A549 (cell line): Measurements from ENCODE around the gene AADACL3. TPM values are rescaled to one million over a fixed set of nuclear protein-coding genes. Genes with fewer than 3 reads are reported as not detected.

Experiments used
- ATAC-seq, 2 experiments: fragments of 200-7000 bp in 1 of 2; fragments of >200 bp in 1 of 2; cut with Nextera tagmentation in 1 of 2; cut with Tn5 transposase in 1 of 2; 3 replicates each; pipeline versions ENCODE4 v1.8.0 to v1.9.1; 2018 to 2020; ENCODE audit warnings: mild to moderate bottlenecking in 1 of 2, moderate library complexity in 1 of 2
- CTCF ChIA-PET: fragments of 300-600 bp; sonication (Branson Sonifier 250); formaldehyde crosslinking; extraction: SDS; loops from one replicate; lab custom pipeline; 2021; ENCODE audit warnings: antibody characterized with exemption, inconsistent platforms; lab: Yijun Ruan, JAX
- POLR2A ChIA-PET: fragments of 350-600 bp; formaldehyde crosslinking; extraction: SDS; loops from one replicate; lab custom pipeline; 2021; ENCODE audit warnings: antibody characterized with exemption, inconsistent platforms; lab: Yijun Ruan, JAX
- DNase-seq, 2 experiments: peaks; one replicate each; pipeline versions ENCODE4 v3.0.0 to v3.0.0-alpha.2; 2011 to 2016; ENCODE audit warnings: low read depth in 1 of 2, low spot score in 1 of 2
- FAIRE-seq: peaks from 2 replicates; lab custom pipeline; 2011; peaks lifted over from hg19 to GRCh38; lab: Jason Lieb, UNC
- H3K27ac ChIP-seq, 2 experiments: fragments of >200 bp; sonication (Bioruptor Twin); formaldehyde crosslinking; 3 replicates each; pipeline ENCODE4 v1.5.1; 2016 to 2017
- H3K4me1 ChIP-seq: fragments of >200 bp; sonication (Bioruptor Twin); formaldehyde crosslinking; 3 replicates; pipeline ENCODE4 v1.6.1; 2016
- H3K4me2 ChIP-seq: fragments of >200 bp; sonication (Bioruptor Twin); formaldehyde crosslinking; 3 replicates; pipeline ENCODE4 v1.6.1; 2016
- H3K4me3 ChIP-seq: fragments of >200 bp; sonication (Bioruptor Twin); formaldehyde crosslinking; 3 replicates; pipeline ENCODE4 v1.5.1; 2016
- H3K9me3 ChIP-seq: fragments of >200 bp; sonication (Bioruptor Twin); formaldehyde crosslinking; 3 replicates; pipeline ENCODE4 v1.6.1; 2016
- CBX2 ChIP-seq: fragments of 200-600 bp; sonication (generic); IDR thresholded peaks from 2 replicates; pipeline ENCODE4 v1.6.1; 2016; ENCODE audit warnings: low read depth, mild to moderate bottlenecking, borderline replicate concordance
- ESRRA ChIP-seq: fragments of 150-350 bp; IDR thresholded peaks from 2 replicates; pipeline ENCODE4 v1.6.1; 2014; ENCODE audit warnings: mild to moderate bottlenecking, low read length, borderline replicate concordance
- FOSL2 ChIP-seq, 2 experiments: fragments of 450-650 bp in 1 of 2; fragments of >200 bp in 1 of 2; sonication (Bioruptor Twin) in 1 of 2; formaldehyde crosslinking; IDR thresholded peaks; 2 replicates each; pipeline versions ENCODE4 v1.5.0 to v1.6.1; 2016 to 2020; ENCODE audit warnings: mild to moderate bottlenecking in 1 of 2, moderate library complexity in 1 of 2
- HDAC2 ChIP-seq: fragments of 200-600 bp; sonication (generic); IDR thresholded peaks from 2 replicates; pipeline ENCODE4 v1.6.1; 2016
- JUNB ChIP-seq: fragments of >200 bp; sonication (Bioruptor Twin); formaldehyde crosslinking; IDR thresholded peaks from 2 replicates; pipeline ENCODE4 v1.6.1; 2016
- KDM5A ChIP-seq: fragments of 200-600 bp; sonication (generic); IDR thresholded peaks from 2 replicates; pipeline ENCODE4 v1.6.1; 2016; ENCODE audit warnings: antibody characterized with exemption, mild to moderate bottlenecking
- NPAS2 ChIP-seq: fragments of 250-450 bp; sonication (Bioruptor Pico); IDR thresholded peaks from 2 replicates; pipeline ENCODE4 v1.8.0; 2022; ENCODE audit warnings: mild to moderate bottlenecking, moderate library complexity, borderline replicate concordance
- POLR2A ChIP-seq: IDR thresholded peaks from 2 replicates; pipeline ENCODE4 v1.6.1; 2012; ENCODE audit warnings: mild to moderate bottlenecking, low read length
- RARB ChIP-seq: fragments of 250-450 bp; sonication (Bioruptor Pico); IDR thresholded peaks from 2 replicates; pipeline ENCODE4 v1.8.0; 2021; ENCODE audit warnings: mild to moderate bottlenecking, moderate library complexity
- RFX5 ChIP-seq: fragments of 450-650 bp; IDR thresholded peaks from 2 replicates; pipeline ENCODE4 v1.7.1; 2014; ENCODE audit warnings: antibody characterized with exemption, mild to moderate bottlenecking, moderate library complexity
- RNF2 ChIP-seq: fragments of 200-600 bp; sonication (generic); IDR thresholded peaks from 2 replicates; pipeline ENCODE4 v1.6.1; 2016; ENCODE audit warnings: low read depth, mild to moderate bottlenecking, antibody characterized with exemption, moderate library complexity, borderline replicate concordance
- TP53 ChIP-seq: fragments of 250-450 bp; sonication (Bioruptor Pico); IDR thresholded peaks from 2 replicates; pipeline ENCODE4 v1.5.0; 2021; ENCODE audit warnings: mild to moderate bottlenecking, moderate library complexity
- ZSCAN20 ChIP-seq: fragments of 250-450 bp; sonication (Bioruptor Pico); IDR thresholded peaks from 2 replicates; pipeline ENCODE4 v1.8.0; 2022; ENCODE audit warnings: mild to moderate bottlenecking, moderate library complexity
- WGBS: methylation state at CpG from one replicate; pipeline ENCODE4 v1.1.6; 2017; ENCODE audit errors: missing lambda C conversion rate; 5-methylcytosine and 5-hydroxymethylcytosine counted together
- polyA plus RNA-seq, 4 experiments: library from polyadenylated mRNA; depleted of rRNA in 3 of 4; stranded (reverse); fragments of >200 nt; fragmentation: RNase III in 1 of 4; extraction: RNeasy Plus Mini Kit Qiagen cat#74134 plus additional on column Dnase treatment in 1 of 4; gene quantifications; 2 replicates in 3 of 4; 3 replicates in 1 of 4; pipeline ENCODE4 v1.2.3, GENCODE V29; 2011 to 2017
- TF ChIP-seq, protein P1 (sequence below): fragments of 250-450 bp; sonication (Bioruptor Pico); IDR thresholded peaks from 2 replicates; pipeline ENCODE4 v1.5.0; 2020; ENCODE audit warnings: low read depth, mild to moderate bottlenecking, moderate library complexity
- TF ChIP-seq, protein P2 (sequence below): fragments of >200 bp; sonication (Bioruptor Twin); formaldehyde crosslinking; IDR thresholded peaks from 2 replicates; pipeline ENCODE4 v1.6.1; 2016
- TF ChIP-seq, protein P3 (sequence below): IDR thresholded peaks from 2 replicates; pipeline ENCODE4 v1.6.1; 2012
- TF ChIP-seq, protein P4 (sequence below): IDR thresholded peaks from 2 replicates; pipeline ENCODE4 v1.6.1; 2012; ENCODE audit warnings: low read depth, borderline replicate concordance
- TF ChIP-seq, protein P5 (sequence below): fragments of 200-600 bp; sonication (generic); IDR thresholded peaks from 2 replicates; pipeline ENCODE4 v1.6.1; 2016; ENCODE audit warnings: antibody characterized with exemption, mild to moderate bottlenecking, moderate library complexity

AADACL3 gene
- polyA plus RNA-seq, 2 of the 4 experiments (the other 2 are of a cell fraction), result not detected

DNA sequence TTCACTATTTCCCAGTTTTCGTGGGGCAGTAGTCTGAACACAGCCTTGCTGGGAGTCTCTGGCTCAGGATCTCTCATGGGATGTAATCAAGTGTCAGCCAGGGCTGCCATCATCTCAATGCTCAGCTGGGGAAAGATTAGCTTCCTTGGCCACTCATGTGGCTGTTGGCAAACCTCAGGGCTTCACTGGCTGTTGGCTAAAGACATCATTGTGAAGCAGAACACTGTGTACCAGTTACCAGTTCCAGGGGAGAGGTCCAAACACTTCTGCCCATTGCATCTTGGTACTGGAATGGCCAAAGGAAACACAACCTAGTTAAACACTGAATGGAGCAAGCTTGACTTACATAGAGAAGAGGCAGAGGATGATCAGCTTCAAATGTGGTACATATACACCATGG, 38.3 kb upstream of the AADACL3 start:
- Histone ChIP-seq H3K4me3 (no peak overlapping the region), H3K4me1 (no peaks in the 10 kb centered on the region), H3K4me2 (no peak overlapping the region), H3K9me3 (peaks cover 2% of the 10 kb centered on the region; the same call in 1 of the 3 replicates), H3K27ac (no peak overlapping the region)
- POLR2A ChIA-PET, result no interaction called here
- WGBS, result 6% methylated on average over 1 of the region's 1 CpG
- no peak for FAIRE-seq
- DNase-seq, result no peak
- TF ChIP-seq, protein P1, sequence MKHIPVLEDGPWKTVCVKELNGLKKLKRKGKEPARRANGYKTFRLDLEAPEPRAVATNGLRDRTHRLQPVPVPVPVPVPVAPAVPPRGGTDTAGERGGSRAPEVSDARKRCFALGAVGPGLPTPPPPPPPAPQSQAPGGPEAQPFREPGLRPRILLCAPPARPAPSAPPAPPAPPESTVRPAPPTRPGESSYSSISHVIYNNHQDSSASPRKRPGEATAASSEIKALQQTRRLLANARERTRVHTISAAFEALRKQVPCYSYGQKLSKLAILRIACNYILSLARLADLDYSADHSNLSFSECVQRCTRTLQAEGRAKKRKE (CRISPR knock-in tag), result no peak
- TF ChIP-seq, protein P2, sequence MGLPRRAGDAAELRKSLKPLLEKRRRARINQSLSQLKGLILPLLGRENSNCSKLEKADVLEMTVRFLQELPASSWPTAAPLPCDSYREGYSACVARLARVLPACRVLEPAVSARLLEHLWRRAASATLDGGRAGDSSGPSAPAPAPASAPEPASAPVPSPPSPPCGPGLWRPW, result no peak
- no peak for TF ChIP-seq NPAS2 (CRISPR knock-in tag)
- no peak for TF ChIP-seq RARB
- no peak for TF ChIP-seq ZSCAN20 (CRISPR knock-in tag)
- TF ChIP-seq, protein P3, sequence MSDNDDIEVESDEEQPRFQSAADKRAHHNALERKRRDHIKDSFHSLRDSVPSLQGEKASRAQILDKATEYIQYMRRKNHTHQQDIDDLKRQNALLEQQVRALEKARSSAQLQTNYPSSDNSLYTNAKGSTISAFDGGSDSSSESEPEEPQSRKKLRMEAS, result no peak
- TF ChIP-seq, protein P4, sequence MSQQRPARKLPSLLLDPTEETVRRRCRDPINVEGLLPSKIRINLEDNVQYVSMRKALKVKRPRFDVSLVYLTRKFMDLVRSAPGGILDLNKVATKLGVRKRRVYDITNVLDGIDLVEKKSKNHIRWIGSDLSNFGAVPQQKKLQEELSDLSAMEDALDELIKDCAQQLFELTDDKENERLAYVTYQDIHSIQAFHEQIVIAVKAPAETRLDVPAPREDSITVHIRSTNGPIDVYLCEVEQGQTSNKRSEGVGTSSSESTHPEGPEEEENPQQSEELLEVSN, result no peak
- TF ChIP-seq JUNB, result no peak
- TF ChIP-seq FOSL2 (IDR thresholded peaks at IDR 0.05), result no peak
- no peak for TF ChIP-seq FOSL2 (CRISPR knock-in tag; IDR thresholded peaks at IDR 0.05)
- TF ChIP-seq, all 56 proteins: peak for 0
- ATAC-seq, result no peak
- CTCF ChIA-PET, result interaction anchor here (1.0 kb wide), 1 partner anchor 19 kb away, joined by 4 read pairs; no protein-coding TSS in a partner anchor

DNA sequence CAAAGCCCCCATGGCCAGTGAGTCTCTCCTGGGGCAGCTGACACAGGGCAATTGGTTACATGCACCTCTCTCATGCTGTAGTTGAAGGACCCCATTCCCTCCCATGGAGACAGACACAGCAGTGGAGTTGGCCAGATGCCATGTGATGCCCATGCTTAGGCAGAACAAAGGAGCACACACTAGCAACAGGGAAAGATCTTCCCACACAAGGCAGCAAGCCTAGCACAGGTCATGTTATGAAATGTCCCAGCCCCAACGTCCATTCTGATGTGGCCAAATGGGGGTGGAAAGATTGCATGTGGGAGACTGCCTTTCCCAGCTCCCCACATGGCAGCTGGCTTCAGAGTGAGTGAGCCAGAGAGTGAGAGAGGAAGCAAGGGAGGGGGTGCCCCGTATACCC, 37.6 kb upstream of the AADACL3 start:
- ChIA-PET POLR2A (no interaction called here), CTCF (interaction anchor here (1.0 kb wide), 1 partner anchor 19 kb away, joined by 4 read pairs; no protein-coding TSS in a partner anchor)
- H3K9me3 ChIP-seq, result peaks cover 2% of the 10 kb centered on the region; the same call in 1 of the 3 replicates
- WGBS, result 0% methylated on average over 2 of the region's 2 CpGs
- no peaks in the 10 kb centered on the region for H3K4me1 ChIP-seq
- ATAC-seq (no peak), DNase-seq (no peak), FAIRE-seq (no peak)
- TF ChIP-seq ESRRA, result no peak
- no peak for TF ChIP-seq TP53 (CRISPR knock-in tag)
- TF ChIP-seq, protein P1 (CRISPR knock-in tag), result no peak
- no peak for TF ChIP-seq RFX5
- TF ChIP-seq, protein P5, sequence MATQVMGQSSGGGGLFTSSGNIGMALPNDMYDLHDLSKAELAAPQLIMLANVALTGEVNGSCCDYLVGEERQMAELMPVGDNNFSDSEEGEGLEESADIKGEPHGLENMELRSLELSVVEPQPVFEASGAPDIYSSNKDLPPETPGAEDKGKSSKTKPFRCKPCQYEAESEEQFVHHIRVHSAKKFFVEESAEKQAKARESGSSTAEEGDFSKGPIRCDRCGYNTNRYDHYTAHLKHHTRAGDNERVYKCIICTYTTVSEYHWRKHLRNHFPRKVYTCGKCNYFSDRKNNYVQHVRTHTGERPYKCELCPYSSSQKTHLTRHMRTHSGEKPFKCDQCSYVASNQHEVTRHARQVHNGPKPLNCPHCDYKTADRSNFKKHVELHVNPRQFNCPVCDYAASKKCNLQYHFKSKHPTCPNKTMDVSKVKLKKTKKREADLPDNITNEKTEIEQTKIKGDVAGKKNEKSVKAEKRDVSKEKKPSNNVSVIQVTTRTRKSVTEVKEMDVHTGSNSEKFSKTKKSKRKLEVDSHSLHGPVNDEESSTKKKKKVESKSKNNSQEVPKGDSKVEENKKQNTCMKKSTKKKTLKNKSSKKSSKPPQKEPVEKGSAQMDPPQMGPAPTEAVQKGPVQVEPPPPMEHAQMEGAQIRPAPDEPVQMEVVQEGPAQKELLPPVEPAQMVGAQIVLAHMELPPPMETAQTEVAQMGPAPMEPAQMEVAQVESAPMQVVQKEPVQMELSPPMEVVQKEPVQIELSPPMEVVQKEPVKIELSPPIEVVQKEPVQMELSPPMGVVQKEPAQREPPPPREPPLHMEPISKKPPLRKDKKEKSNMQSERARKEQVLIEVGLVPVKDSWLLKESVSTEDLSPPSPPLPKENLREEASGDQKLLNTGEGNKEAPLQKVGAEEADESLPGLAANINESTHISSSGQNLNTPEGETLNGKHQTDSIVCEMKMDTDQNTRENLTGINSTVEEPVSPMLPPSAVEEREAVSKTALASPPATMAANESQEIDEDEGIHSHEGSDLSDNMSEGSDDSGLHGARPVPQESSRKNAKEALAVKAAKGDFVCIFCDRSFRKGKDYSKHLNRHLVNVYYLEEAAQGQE, result no peak
- TF ChIP-seq POLR2A, result no peak
- no peak for TF ChIP-seq KDM5A
- no peak for TF ChIP-seq HDAC2
- TF ChIP-seq RNF2, result no peak
- TF ChIP-seq, protein P2, result no peak
- TF ChIP-seq CBX2, result no peak
- H3K4me2 ChIP-seq, result no peak overlapping the region
- H3K27ac ChIP-seq, result no peak overlapping the region
- H3K4me3 ChIP-seq, result no peak overlapping the region
